GM10266 (cell line): ENCODE results near the gene PCBP2.
"Not testable (repeated sequence)": the region's sequence is repeated elsewhere in the genome, so short reads cannot be mapped to it uniquely, and the experiment has no call there.

Source experiments
- DNase-seq: peaks from one replicate; pipeline ENCODE4 v3.0.0; 2012; ENCODE audit errors: extremely low spot score
- CTCF ChIP-seq: IDR thresholded peaks from 2 replicates; pipeline ENCODE4 v1.5.1; 2012; ENCODE audit warnings: mild to moderate bottlenecking, low read depth; ENCODE audit not compliant: control insufficient read depth, insufficient read depth; ENCODE audit errors: missing control alignments

PCBP2 gene

GRCh38 chr12:53479331-53479730 is 27.4 kb downstream of the PCBP2 start:
- TF ChIP-seq CTCF, result no peak
- DNase-seq, result no peak

GRCh38 chr12:53480491-53481442 is 28.9 kb downstream of the PCBP2 start:
- TF ChIP-seq CTCF, result no peak
- DNase-seq, result no peak

GRCh38 chr12:53481458-53481857 is 29.6 kb downstream of the PCBP2 start:
- DNase-seq, result not testable (repeated sequence)

GRCh38 chr12:53481939-53482586 is 30.2 kb downstream of the PCBP2 start:
- peak; percentile 20 for TF ChIP-seq CTCF
- no peak for DNase-seq

GRCh38 chr12:53482626-53483168 is 30.8 kb downstream of the PCBP2 start:
- no peak for TF ChIP-seq CTCF
- no peak for DNase-seq

GRCh38 chr12:53483225-53483978 is 31.5 kb downstream of the PCBP2 start:
- no peak for TF ChIP-seq CTCF
- DNase-seq, result no peak

- DNase-seq, result no peak
- TF ChIP-seq CTCF, result no peak
Measured at GRCh38 chr12:53483979-53484377, 32.1 kb downstream of the PCBP2 start.
